CD4-positive, alpha-beta T cell (primary cell): ENCODE results near the gene HSD17B13. TPM values are rescaled to one million over a fixed set of nuclear protein-coding genes. Genes with fewer than 3 reads are reported as not detected.
"Not testable (repeated sequence)": the region's sequence is repeated elsewhere in the genome, so short reads cannot be mapped to it uniquely, and the experiment has no call there.

ENCODE experiments used
- ATAC-seq: fragments of 200-7000 bp; cut with Tn5 transposase; one replicate; pipeline ENCODE4 v1.10.0; 2022; ENCODE audit warnings: mild to moderate bottlenecking; ENCODE audit not compliant: poor library complexity
- CTCF ChIA-PET: fragments of 350-600 bp; sonication (Branson Sonifier 250); formaldehyde crosslinking; loops from one replicate; lab custom pipeline; 2021; ENCODE audit warnings: antibody characterized with exemption, inconsistent platforms; lab: Charles Lee
- POLR2A ChIA-PET: fragments of 350-600 bp; sonication (Branson Sonifier 250); formaldehyde crosslinking; loops from one replicate; lab custom pipeline; 2021; ENCODE audit warnings: antibody characterized with exemption, inconsistent platforms; lab: Charles Lee
- DNase-seq, 14 experiments: peaks; one replicate each; pipeline ENCODE4 v3.0.0-alpha.2; 2013 to 2020; ENCODE audit warnings: mixed read lengths in 2 of 14
- H3K27ac ChIP-seq, 2 donors: one replicate each; pipeline versions ENCODE4 v1.5.1 to v1.7.0; 2013; ENCODE audit warnings: low read length in 2 of 2, low read depth in 1 of 2, mild to moderate bottlenecking in 1 of 2
- H3K27me3 ChIP-seq, 2 experiments: 1 replicate in 1 of 2; 2 replicates in 1 of 2; pipeline versions ENCODE4 v1.6.1 to v1.7.0; 2013; ENCODE audit warnings: low read length in 2 of 2, control low read depth in 1 of 2, mild to moderate bottlenecking in 1 of 2, moderate library complexity in 1 of 2; ENCODE audit not compliant: insufficient read depth in 2 of 2, control insufficient read depth in 1 of 2
- H3K36me3 ChIP-seq: one replicate; pipeline ENCODE4 v1.6.1; 2013; ENCODE audit warnings: low read length, control low read depth; ENCODE audit not compliant: insufficient read depth
- H3K4me1 ChIP-seq: one replicate; pipeline ENCODE4 v1.6.1; 2013; ENCODE audit warnings: low read length, control low read depth; ENCODE audit not compliant: insufficient read depth
- H3K4me3 ChIP-seq: one replicate; pipeline ENCODE4 v1.5.1; 2013; ENCODE audit warnings: mild to moderate bottlenecking, low read length, moderate library complexity
- H3K9me3 ChIP-seq, 2 experiments: 1 replicate in 1 of 2; 2 replicates in 1 of 2; pipeline versions ENCODE4 v1.6.1 to v1.7.0; 2013; ENCODE audit warnings: low read length in 2 of 2, mild to moderate bottlenecking in 2 of 2, control low read depth in 1 of 2, moderate library complexity in 1 of 2; ENCODE audit not compliant: control insufficient read depth in 1 of 2, insufficient read depth in 1 of 2
- H3K27ac Mint-ChIP-seq: one replicate; pipeline ENCODE4 v1.8.0; 2020; ENCODE audit warnings: mixed read lengths
- H3K27me3 Mint-ChIP-seq: one replicate; pipeline ENCODE4 v1.8.0; 2021; ENCODE audit warnings: mixed read lengths
- H3K36me3 Mint-ChIP-seq: one replicate; pipeline ENCODE4 v1.8.0; 2021; ENCODE audit warnings: low read depth, mixed read lengths
- H3K4me1 Mint-ChIP-seq: one replicate; pipeline ENCODE4 v1.8.0; 2021; ENCODE audit warnings: low read depth, mixed read lengths
- H3K4me3 Mint-ChIP-seq: one replicate; pipeline ENCODE4 v1.8.0; 2020; ENCODE audit warnings: mild to moderate bottlenecking, mixed read lengths
- H3K9me3 Mint-ChIP-seq: one replicate; pipeline ENCODE4 v1.8.0; 2020; ENCODE audit warnings: mixed read lengths
- intact Hi-C, 2 experiments: fragments of 100-400 bp; cut with DNase I in 1 of 2; cut with micrococcal nuclease in 1 of 2; formaldehyde crosslinking; loops; one replicate each; pipeline versions ENCODE4 v1.15.1 to v1.9.0; 2023 to 2025; cut with DNase I, micrococcal nuclease
- total RNA-seq, 174 experiments: library from RNA in 2 of 174; stranded (reverse) in 2 of 174; gene quantifications; one replicate each; pipeline ENCODE4 v1.2.3 and lab custom pipeline; 2021 to 2026
- TF ChIP-seq, protein P1 (sequence below): fragments of 200-600 bp; IDR thresholded peaks from one replicate; pipeline ENCODE4 v1.8.0; 2022; ENCODE audit warnings: antibody characterized with exemption, mild to moderate bottlenecking

Gene HSD17B13
- total RNA-seq, 2 experiments from 2014 or later, result 0.17 to 0.27 TPM

DNA sequence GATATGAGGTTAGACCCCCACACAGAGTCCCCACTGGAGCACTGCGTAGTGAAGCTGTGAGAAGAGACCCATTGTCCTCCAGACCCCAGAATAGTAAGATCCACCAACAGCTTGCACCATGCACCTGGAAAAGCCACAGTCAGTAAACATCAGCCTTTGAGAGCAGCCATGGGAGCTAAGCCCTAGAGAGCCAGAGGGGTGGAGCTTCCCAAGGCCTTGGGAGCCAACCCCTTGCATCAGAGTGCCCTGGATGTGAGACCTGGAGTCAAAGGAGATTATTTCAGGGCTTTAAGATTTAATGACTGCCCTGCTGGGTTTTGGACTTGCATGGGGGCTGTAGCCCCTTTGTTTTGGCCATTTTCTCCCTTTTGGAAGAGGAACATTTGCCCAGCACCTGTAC is 35.7 kb downstream of the HSD17B13 start:
- POLR2A ChIA-PET, result no interaction called here
- TF ChIP-seq, protein P1, sequence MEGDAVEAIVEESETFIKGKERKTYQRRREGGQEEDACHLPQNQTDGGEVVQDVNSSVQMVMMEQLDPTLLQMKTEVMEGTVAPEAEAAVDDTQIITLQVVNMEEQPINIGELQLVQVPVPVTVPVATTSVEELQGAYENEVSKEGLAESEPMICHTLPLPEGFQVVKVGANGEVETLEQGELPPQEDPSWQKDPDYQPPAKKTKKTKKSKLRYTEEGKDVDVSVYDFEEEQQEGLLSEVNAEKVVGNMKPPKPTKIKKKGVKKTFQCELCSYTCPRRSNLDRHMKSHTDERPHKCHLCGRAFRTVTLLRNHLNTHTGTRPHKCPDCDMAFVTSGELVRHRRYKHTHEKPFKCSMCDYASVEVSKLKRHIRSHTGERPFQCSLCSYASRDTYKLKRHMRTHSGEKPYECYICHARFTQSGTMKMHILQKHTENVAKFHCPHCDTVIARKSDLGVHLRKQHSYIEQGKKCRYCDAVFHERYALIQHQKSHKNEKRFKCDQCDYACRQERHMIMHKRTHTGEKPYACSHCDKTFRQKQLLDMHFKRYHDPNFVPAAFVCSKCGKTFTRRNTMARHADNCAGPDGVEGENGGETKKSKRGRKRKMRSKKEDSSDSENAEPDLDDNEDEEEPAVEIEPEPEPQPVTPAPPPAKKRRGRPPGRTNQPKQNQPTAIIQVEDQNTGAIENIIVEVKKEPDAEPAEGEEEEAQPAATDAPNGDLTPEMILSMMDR, result no peak
- Mint-ChIP-seq H3K4me1 (no peaks in the 10 kb centered on the region), H3K4me3 (no peak overlapping the region), H3K9me3 (peaks cover 10% of the 10 kb centered on the region), H3K36me3 (peaks cover 4% of the 10 kb centered on the region), H3K27ac (no peak overlapping the region), H3K27me3 (no peaks in the 10 kb centered on the region)
- no peaks in the 10 kb centered on the region for H3K4me1 ChIP-seq
- H3K4me3 ChIP-seq, result no peak overlapping the region
- no peaks in the 10 kb centered on the region for H3K36me3 ChIP-seq
- intact Hi-C loops, result no loop called here
- no peak for DNase-seq
- H3K27me3 ChIP-seq, result peaks cover 0 to 2% of the 10 kb centered on the region in 2 experiments
- CTCF ChIA-PET, result no interaction called here
- H3K27ac ChIP-seq, result no peak overlapping the region
- ATAC-seq, result no peak
- H3K9me3 ChIP-seq, result peaks cover 11 to 16% of the 10 kb centered on the region in 2 experiments

DNA sequence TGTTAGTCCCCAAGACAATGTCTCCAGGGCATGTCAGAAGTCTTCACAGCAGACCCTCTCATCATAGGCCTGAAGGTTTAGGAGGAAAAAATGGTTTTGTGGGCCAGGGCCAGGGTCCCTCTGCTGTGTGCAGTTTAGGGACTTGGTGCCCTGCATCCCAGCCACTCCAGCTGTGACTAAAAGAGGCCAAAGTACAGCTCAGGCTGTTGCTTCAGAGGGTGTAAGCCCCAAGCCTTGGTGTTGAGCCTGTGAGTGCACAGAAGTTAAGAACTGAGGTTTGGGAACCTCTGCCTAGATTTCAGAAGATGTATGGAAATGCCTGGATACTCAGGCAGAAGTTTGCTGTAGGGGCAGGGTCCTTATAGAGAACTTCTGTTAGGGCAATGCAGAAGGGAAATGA is 38.4 kb downstream of the HSD17B13 start:
- H3K27ac Mint-ChIP-seq, H3K4me3 ChIP-seq, H3K27me3 ChIP-seq, POLR2A ChIA-PET, H3K27me3 Mint-ChIP-seq, DNase-seq, H3K36me3 ChIP-seq, H3K4me1 ChIP-seq, intact Hi-C loops, H3K4me3 Mint-ChIP-seq, CTCF ChIA-PET, ATAC-seq, H3K4me1 Mint-ChIP-seq, H3K27ac ChIP-seq, H3K36me3 Mint-ChIP-seq: not testable (repeated sequence)
- H3K9me3 Mint-ChIP-seq, result peaks cover 10% of the 10 kb centered on the region
- H3K9me3 ChIP-seq, result peaks cover 11 to 16% of the 10 kb centered on the region in 2 experiments

DNA sequence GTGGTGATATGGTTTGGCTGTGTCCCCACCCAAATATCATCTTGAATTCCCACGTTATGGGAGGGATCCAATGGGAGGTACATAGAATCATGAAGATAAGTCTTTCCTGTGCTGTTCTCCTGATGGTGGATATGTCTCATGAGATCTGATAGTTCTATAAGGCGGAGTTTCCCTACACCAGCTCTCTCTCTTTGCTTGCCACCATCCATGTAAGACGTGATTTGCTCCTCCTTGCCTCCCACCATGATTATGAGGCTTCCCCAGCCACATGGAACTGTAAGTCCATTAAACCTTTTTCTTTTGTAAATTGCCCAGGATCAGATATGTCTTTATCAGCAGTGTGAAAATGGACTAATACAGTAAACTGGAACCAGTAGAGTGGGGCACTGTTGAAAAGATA is 39.5 kb downstream of the HSD17B13 start:
- Mint-ChIP-seq H3K27ac (no peak overlapping the region), H3K4me3 (no peak overlapping the region), H3K27me3 (peaks cover 10% of the 10 kb centered on the region), H3K4me1 (no peaks in the 10 kb centered on the region), H3K9me3 (peaks cover 10% of the 10 kb centered on the region), H3K36me3 (peaks cover 4% of the 10 kb centered on the region)
- no peak for DNase-seq
- H3K27ac ChIP-seq, result no peak overlapping the region
- no peak for ATAC-seq
- ChIA-PET CTCF (no interaction called here), POLR2A (no interaction called here)
- no peak overlapping the region for H3K4me3 ChIP-seq
- peaks cover 0 to 2% of the 10 kb centered on the region in 2 experiments for H3K27me3 ChIP-seq
- H3K9me3 ChIP-seq, result peaks cover 11 to 16% of the 10 kb centered on the region in 2 experiments
- H3K4me1 ChIP-seq, result no peaks in the 10 kb centered on the region
- TF ChIP-seq, protein P1, result no peak
- intact Hi-C loops, result no loop called here
- H3K36me3 ChIP-seq, result no peaks in the 10 kb centered on the region

DNA sequence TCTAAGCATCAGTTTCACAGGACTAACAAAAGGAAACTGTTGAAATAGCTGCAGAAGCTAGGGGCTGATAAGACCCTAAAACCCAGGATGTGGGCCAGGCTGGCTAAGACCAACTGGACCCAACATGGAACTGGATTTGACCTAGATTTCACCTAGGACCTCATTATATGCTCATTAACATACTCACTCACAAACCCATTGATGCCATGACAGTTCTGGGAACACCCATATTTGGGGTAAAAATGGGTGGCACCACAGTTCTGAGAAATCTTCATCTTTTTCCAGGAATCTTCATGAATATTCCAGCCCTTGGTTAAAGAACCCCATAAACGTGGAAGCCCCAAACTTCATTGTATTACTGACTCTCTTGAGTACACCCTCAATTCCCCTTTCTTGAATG is 41.1 kb downstream of the HSD17B13 start:
- Mint-ChIP-seq H3K27me3 (peaks cover 10% of the 10 kb centered on the region), H3K4me3 (no peak overlapping the region), H3K36me3 (peaks cover 4% of the 10 kb centered on the region), H3K27ac (no peak overlapping the region), H3K4me1 (no peaks in the 10 kb centered on the region), H3K9me3 (peaks cover 7% of the 10 kb centered on the region)
- intact Hi-C loops, result no loop called here
- Histone ChIP-seq H3K36me3 (no peaks in the 10 kb centered on the region), H3K4me3 (no peak overlapping the region), H3K4me1 (no peaks in the 10 kb centered on the region), H3K27me3 (peaks cover 0 to 2% of the 10 kb centered on the region in 2 experiments), H3K9me3 (peaks cover 6 to 11% of the 10 kb centered on the region in 2 experiments), H3K27ac (no peak overlapping the region)
- POLR2A ChIA-PET, result no interaction called here
- ATAC-seq, result no peak
- CTCF ChIA-PET, result no interaction called here
- DNase-seq, result no peak
- TF ChIP-seq, protein P1, result no peak
